Central memory CD8-positive, alpha-beta T cell (primary cell): Measurements from ENCODE around the gene BRSK2.

Experiments used
- ATAC-seq: fragments of 150-1000 bp; cut with Tn5 transposase; replicated peaks from 2 replicates; pipeline ENCODE4 v1.10.0; 2022; ENCODE audit warnings: mild to moderate bottlenecking, moderate FRiP score, moderate number of reproducible peaks; ENCODE audit not compliant: poor library complexity, severe bottlenecking; ENCODE audit errors: extremely low read depth
- DNase-seq, 2 donors: peaks; one replicate each; pipeline ENCODE4 v3.0.0; 2021; ENCODE audit warnings: low spot score in 2 of 2
- H3K27ac Mint-ChIP-seq: one replicate; pipeline ENCODE4 v1.8.0; 2022; ENCODE audit warnings: low read depth, mild to moderate bottlenecking, moderate library complexity, mixed read lengths
- H3K27me3 Mint-ChIP-seq: one replicate; pipeline ENCODE4 v1.8.0; 2022; ENCODE audit warnings: mixed read lengths
- H3K36me3 Mint-ChIP-seq: one replicate; pipeline ENCODE4 v1.8.0; 2022; ENCODE audit warnings: mild to moderate bottlenecking, moderate library complexity, mixed read lengths; ENCODE audit not compliant: insufficient read depth
- H3K4me1 Mint-ChIP-seq: one replicate; pipeline ENCODE4 v1.8.0; 2022; ENCODE audit warnings: mixed read lengths
- H3K4me3 Mint-ChIP-seq: one replicate; pipeline ENCODE4 v1.8.0; 2022; ENCODE audit warnings: mild to moderate bottlenecking, moderate library complexity, mixed read lengths
- H3K9me3 Mint-ChIP-seq: one replicate; pipeline ENCODE4 v1.8.0; 2022; ENCODE audit warnings: mixed read lengths

BRSK2 gene

DNA sequence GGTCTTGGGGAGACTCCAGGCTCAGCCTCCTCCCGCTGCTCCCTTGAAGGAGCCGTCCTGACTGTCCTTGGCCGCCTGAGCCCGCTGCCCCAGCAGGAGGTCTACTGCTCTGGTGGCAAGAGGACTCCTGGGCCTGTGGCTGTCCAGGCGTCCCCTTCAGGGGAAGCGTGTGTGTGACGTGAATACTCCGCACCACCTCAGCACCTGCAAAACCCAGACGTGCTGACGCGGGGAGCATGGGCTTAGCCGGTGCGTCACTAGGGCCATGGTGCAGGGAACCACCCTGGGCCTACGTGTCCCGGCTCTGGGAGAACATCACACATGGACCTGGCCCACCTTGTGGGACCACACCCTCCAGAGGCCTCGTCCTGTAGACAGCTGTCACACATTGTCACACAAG, 30.2 kb upstream of the BRSK2 start:
- ATAC-seq = no peak
- no peaks in the 10 kb centered on the region for H3K9me3 Mint-ChIP-seq
- no peaks in the 10 kb centered on the region for H3K4me1 Mint-ChIP-seq
- no peak overlapping the region for H3K4me3 Mint-ChIP-seq
- DNase-seq = no peak
- no peak overlapping the region for H3K27ac Mint-ChIP-seq
- H3K27me3 Mint-ChIP-seq = peaks cover 34% of the 10 kb centered on the region
- H3K36me3 Mint-ChIP-seq = peaks cover 1% of the 10 kb centered on the region

DNA sequence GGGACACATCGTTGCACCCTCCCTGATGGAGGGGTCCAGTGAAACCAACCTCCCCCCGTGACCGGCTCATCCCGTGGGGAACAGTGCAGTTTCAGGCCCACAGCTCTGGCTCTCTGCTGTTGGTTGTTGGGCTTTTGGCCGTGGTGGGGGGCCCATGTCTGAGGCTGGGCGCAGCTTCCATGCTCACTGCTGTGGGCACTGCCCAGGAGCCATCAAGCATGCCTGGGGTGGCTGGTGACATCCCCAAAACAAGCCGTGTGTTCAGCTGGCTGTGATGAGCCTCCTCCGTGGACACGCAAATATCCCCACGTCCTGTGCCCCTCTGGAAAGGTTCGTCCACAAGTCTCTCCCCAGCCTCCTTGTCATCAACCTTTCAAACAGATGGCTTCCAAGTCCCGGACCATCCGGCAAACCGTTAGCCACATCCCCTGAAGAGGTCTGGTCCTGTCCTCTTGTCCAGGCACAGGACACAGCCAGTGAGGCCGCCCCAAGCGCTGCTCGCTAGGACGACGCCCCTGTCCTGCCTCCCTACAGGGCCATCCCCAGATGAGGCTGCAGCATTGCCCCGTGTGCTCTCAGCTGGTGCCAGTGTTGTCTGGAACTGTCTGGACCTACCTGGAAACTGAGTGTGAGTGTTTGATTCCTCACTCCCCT, 29.4 kb upstream of the BRSK2 start:
- H3K27me3 Mint-ChIP-seq = peaks cover 37% of the 10 kb centered on the region
- no peaks in the 10 kb centered on the region for H3K4me1 Mint-ChIP-seq
- peaks cover 1% of the 10 kb centered on the region for H3K36me3 Mint-ChIP-seq
- H3K27ac Mint-ChIP-seq = no peak overlapping the region
- no peak overlapping the region for H3K4me3 Mint-ChIP-seq
- ATAC-seq (no peak), DNase-seq (no peak)
- H3K9me3 Mint-ChIP-seq = no peaks in the 10 kb centered on the region

DNA sequence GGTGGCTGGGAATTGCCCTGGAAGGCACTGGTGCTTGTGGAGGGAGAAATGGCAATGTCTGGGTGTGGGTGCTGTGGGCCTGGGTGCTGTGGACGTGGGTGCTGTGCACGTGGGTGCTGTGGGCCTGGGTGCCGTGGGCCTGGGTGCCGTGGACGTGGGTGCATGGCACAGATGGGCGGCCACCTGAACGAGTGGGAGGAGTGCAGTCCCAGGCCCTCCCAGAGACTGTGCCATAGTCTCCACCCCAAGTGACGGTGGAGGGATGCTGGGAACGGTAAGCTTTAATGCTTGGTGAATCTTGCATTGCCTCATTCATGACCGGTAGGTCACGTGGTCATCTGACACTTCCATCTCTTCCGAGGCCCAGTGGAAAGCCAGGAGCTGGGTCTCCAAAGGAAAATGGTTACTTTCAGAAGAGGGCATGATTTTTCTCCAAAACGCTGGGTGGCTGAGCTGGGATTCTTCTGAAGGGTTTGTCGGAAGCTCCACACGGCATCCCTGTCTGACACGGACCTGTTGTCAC, 28.8 kb upstream of the BRSK2 start:
- Mint-ChIP-seq H3K9me3 (no peaks in the 10 kb centered on the region), H3K27me3 (peaks cover 39% of the 10 kb centered on the region), H3K36me3 (peaks cover 1% of the 10 kb centered on the region), H3K27ac (no peak overlapping the region), H3K4me1 (no peaks in the 10 kb centered on the region), H3K4me3 (no peak overlapping the region)
- ATAC-seq = no peak
- DNase-seq = no peak

DNA sequence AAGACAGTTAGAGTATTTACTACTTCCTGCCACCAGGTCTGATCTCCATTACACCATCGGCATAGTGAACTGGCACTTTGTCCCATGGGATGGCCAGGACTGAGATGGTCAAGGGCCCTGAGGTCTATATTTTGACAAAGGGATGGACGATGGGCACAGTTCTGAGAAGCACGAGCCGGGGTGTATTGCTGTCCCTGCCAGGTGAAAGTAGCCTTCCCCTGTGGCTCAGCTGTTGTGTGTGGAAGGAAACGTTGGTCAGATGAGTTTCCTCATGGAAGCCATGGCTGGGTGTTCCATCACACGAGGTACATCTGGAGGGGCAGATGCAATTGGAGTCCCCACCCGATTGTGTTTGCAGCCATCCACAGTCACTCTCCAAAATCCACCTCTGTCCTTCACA, 27.9 kb upstream of the BRSK2 start:
- ATAC-seq (no peak), DNase-seq (no peak)
- H3K9me3 Mint-ChIP-seq = no peaks in the 10 kb centered on the region
- peaks cover 30% of the 10 kb centered on the region for H3K27me3 Mint-ChIP-seq
- H3K27ac Mint-ChIP-seq = no peak overlapping the region
- no peak overlapping the region for H3K4me3 Mint-ChIP-seq
- H3K36me3 Mint-ChIP-seq = peaks cover 1% of the 10 kb centered on the region
- H3K4me1 Mint-ChIP-seq = no peaks in the 10 kb centered on the region

DNA sequence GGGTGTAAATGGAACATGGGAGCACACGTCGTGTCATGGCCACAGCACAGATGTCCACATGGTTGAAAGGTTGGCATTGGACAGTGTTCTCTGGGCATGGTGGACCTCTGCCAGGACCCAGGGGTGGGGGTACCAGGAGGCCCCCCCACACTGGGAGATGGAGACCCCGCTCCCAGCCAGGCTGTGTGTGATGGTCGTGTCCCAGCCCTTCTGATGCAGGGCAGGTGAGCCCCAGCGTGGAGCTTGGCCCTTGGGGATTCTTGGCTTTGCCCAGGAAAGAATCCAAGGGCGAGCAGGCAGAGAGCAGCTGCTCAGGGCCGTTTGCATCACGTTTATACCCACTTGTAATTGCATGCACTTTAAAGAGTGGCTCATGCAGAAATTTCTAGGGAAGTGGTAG, 22.0 kb upstream of the BRSK2 start:
- peaks cover 40% of the 10 kb centered on the region for H3K27me3 Mint-ChIP-seq
- ATAC-seq (no peak), DNase-seq (no peak)
- no peak overlapping the region for H3K4me3 Mint-ChIP-seq
- no peaks in the 10 kb centered on the region for H3K36me3 Mint-ChIP-seq
- H3K27ac Mint-ChIP-seq = no peak overlapping the region
- no peaks in the 10 kb centered on the region for H3K4me1 Mint-ChIP-seq
- no peaks in the 10 kb centered on the region for H3K9me3 Mint-ChIP-seq

DNA sequence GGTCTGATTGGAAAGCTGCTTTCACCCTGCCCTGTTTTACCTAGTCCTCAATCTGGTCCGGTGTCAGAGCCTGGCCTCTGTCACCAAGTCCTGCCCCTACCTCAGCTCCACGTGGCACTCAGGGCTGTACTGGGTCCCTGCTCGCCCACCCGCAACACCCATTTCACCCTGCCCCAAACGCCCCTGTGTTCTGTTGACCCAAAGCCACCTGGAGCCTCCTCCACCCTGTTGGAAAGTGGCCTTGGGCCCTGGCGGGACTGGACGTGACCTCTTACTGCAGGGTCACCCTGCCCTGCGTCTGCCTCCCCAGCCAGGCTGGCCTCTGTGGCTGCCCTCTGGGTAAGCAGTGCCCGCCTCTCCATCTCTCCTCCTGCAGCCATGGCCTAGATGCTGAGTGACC, 21.5 kb upstream of the BRSK2 start:
- H3K27ac Mint-ChIP-seq = no peak overlapping the region
- H3K4me3 Mint-ChIP-seq = no peak overlapping the region
- DNase-seq (no peak), ATAC-seq (no peak)
- no peaks in the 10 kb centered on the region for H3K36me3 Mint-ChIP-seq
- H3K4me1 Mint-ChIP-seq = no peaks in the 10 kb centered on the region
- no peaks in the 10 kb centered on the region for H3K9me3 Mint-ChIP-seq
- peaks cover 40% of the 10 kb centered on the region for H3K27me3 Mint-ChIP-seq

DNA sequence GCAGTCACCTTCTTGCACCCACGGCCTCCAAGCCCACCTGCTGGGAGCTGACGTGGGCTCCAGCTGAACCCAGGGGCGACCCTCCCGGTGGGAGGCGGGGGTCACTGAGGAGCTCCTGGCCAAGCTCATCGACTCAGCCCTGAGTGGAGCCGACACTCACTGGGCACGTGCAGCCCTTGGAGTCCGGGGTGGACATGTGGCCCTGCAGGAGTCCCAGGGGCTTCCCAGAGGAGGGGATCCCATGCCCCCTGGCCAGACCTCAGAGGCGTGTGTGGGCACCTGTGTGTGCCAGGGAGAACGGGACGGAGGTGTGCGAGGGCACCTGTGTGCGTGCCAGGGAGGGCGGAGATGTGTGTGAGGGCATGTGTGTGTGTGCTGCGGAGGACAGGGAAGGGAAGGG, 20.8 kb upstream of the BRSK2 start:
- Mint-ChIP-seq H3K9me3 (no peaks in the 10 kb centered on the region), H3K27me3 (peaks cover 33% of the 10 kb centered on the region), H3K4me1 (no peaks in the 10 kb centered on the region), H3K36me3 (no peaks in the 10 kb centered on the region), H3K4me3 (no peak overlapping the region), H3K27ac (no peak overlapping the region)
- DNase-seq = no peak
- ATAC-seq = no peak

DNA sequence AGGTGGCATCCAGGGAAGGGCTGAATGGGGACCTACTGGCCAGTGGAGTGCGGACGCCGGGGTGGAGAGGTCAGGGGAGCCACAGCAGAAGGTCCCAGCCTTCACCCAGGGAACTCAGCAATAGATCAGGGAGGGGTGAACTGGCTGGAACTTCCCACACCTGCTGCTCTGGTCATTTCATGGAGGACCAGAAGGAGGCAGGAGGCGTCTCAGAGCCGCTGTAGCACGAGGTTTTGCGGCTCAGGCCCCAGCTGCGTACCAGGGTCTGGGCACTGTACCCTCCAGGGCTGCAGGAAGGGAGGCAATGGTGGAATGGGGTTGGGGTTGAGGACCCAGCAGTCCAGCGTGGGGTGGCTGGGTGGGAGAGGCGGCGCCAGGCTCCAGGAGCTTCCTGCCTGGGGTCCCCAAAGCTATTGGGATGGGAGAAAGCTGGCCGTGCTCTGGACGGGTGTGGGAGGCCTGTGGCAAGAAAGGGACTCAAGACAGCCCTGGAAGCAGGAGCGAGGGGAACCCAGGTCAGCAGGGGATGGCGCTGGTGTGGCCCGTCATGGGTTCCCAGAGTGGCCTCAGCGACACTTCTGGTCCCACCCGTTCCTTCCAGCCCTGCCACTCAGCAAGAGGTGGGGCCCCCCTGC, 20.2 kb upstream of the BRSK2 start:
- Mint-ChIP-seq H3K4me3 (no peak overlapping the region), H3K27me3 (peaks cover 28% of the 10 kb centered on the region), H3K27ac (no peak overlapping the region), H3K36me3 (no peaks in the 10 kb centered on the region), H3K4me1 (no peaks in the 10 kb centered on the region), H3K9me3 (no peaks in the 10 kb centered on the region)
- no peak for ATAC-seq
- no peak for DNase-seq

DNA sequence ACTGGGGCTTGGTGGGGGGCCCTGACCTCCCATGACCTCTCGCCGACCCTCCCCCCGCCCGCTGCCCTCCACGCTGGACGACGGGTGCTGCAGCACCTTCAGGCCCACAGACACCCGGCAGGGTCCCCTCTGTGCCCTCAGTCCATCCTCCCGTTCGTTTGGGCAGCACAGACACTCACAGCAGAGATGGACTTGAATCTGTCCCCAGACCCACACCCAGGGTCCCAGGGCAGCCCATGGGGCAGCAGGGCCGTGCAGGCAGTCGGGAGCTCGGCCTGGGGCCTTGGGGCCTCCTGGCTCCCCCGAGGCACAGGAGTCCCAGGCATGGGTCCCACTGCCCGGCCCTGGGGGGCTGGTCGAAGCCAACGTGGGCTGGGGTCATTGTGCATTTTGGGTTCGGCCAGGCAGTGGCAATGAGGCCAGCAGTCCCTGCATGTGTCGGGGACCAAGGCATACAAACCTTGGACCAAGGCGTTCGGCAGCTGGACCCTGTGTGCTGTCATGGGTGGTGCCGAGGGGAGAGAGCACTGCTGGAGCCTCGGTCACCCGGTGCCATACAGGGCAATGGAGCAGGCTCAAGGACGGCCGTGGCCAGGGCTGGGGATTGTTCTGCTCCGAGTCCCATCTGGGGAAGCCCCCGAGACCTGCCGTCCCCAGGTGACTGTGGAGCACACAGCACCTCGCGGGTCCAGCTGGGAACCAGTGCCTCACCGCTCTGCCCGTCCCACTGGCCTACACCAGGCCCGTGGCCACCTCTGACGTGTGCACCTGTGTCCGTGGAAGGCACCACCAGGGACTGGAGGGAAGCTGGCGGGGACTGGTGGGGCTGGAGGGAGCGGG, 19.3 kb upstream of the BRSK2 start:
- Mint-ChIP-seq H3K36me3 (no peaks in the 10 kb centered on the region), H3K27me3 (peaks cover 18% of the 10 kb centered on the region)
- ATAC-seq = no peak

DNA sequence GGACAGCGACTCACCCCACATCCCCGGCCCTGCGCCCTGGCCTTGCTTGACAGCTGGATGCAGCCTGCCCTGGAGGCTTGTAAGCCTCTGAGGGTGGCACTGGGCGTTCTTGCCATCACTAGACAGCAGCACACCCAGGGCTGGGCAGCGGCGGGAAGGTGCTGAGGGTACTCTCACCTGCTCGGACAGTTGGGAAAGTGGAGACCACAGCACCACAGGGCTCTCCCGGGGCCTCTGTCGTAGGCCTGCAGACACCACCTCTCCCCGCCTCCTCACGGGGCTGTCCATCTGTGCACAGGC, 18.8 kb upstream of the BRSK2 start:
- Mint-ChIP-seq H3K27me3 (peaks cover 14% of the 10 kb centered on the region), H3K27ac (no peak overlapping the region), H3K4me3 (no peak overlapping the region), H3K4me1 (no peaks in the 10 kb centered on the region), H3K9me3 (no peaks in the 10 kb centered on the region), H3K36me3 (no peaks in the 10 kb centered on the region)
- DNase-seq = no peak
- no peak for ATAC-seq

More for the DNA sequence above, 19.3 kb upstream of the BRSK2 start:
- Mint-ChIP-seq H3K4me1 (no peaks in the 10 kb centered on the region), H3K4me3 (no peak overlapping the region), H3K9me3 (no peaks in the 10 kb centered on the region), H3K27ac (no peak overlapping the region)
- DNase-seq = no peak

DNA sequence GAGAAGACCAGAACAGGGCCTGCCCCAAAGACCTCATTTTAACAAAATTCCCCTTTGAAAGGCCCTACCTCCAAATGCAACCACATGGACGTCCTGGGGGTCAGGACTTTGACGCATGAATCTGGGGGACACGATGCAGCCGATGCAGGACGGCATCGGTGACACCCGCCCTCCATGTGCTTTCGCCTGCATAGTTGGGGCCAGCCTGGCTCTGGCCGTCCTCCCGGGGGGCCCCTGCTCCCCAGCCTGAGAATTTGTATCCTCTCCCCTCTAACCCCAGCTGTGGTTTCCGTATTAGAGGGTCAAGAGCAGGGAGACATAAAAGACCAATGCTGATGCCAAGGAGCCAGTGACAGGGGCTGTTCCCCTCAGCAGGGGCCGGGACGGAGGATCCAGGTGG, 18.4 kb upstream of the BRSK2 start:
- Mint-ChIP-seq H3K9me3 (no peaks in the 10 kb centered on the region), H3K27me3 (peaks cover 14% of the 10 kb centered on the region), H3K27ac (no peak overlapping the region), H3K4me3 (no peak overlapping the region), H3K36me3 (no peaks in the 10 kb centered on the region), H3K4me1 (no peaks in the 10 kb centered on the region)
- ATAC-seq (no peak), DNase-seq (no peak)

DNA sequence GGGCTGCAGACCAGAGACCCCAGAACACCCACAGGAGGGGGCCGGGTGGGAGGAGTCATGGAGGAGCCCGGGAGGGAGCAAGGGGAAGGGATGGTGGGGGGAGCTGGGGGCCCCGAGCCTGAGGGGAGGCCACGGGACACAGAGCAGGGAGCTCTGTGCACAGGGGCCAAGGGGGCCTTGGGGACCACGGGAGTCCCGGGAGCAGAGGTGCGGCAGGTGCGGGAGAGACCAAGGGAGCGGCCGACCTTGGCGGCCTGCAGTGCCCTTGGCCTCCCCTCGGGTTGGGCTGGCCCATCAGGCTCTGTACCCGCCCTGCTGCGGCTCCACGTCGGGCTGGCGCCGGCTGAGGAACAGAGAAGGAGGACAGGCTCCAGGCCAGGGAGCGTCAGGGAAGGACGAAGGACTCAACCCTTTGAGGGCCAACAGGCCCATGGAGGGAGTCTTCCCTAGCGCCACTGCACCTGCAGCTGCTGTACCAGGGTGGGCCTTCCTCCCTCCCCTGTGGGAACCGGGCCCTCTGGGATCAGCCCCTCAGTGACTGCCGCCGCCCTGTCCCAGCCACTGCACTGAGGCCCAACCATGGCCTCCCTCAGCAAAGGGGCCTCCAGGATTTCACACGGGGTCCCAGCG, 17.8 kb upstream of the BRSK2 start:
- Mint-ChIP-seq H3K27ac (no peak overlapping the region), H3K36me3 (no peaks in the 10 kb centered on the region), H3K4me3 (no peak overlapping the region), H3K27me3 (peaks cover 14% of the 10 kb centered on the region), H3K4me1 (no peaks in the 10 kb centered on the region), H3K9me3 (no peaks in the 10 kb centered on the region)
- DNase-seq = no peak
- ATAC-seq = no peak
